Measurements from ENCODE around the gene TBC1D14. TPM values are rescaled to one million over a fixed set of nuclear protein-coding genes. Genes with fewer than 3 reads are reported as not detected.

Gene TBC1D14
- total and polyA plus RNA-seq, 10 of the 15 experiments (the other 5 are each of a cell fraction or from before 2014, with no cell fraction given): 0.87 to 39.3 (median 30.1) TPM

- TF ChIP-seq IRF5 (IDR thresholded peaks at IDR 0.05; ENCODE audit: borderline replicate concordance) (no peak), NRF1 (conservative IDR thresholded peaks at IDR 0.05; ENCODE audit: low read depth, low read length) (peak; percentile 42; the same call in 1 of the 2 replicates), TCF3 (IDR thresholded peaks at IDR 0.05; ENCODE audit: borderline replicate concordance, insufficient read depth, low read depth, low read length) (peak; percentile 45; the same call in 1 of the 2 replicates), ZNF217 (IDR thresholded peaks at IDR 0.05) (no peak), NKRF (conservative IDR thresholded peaks at IDR 0.05) (peak; percentile 57; the same call in 1 of the 2 replicates), CBFB (IDR thresholded peaks at IDR 0.05; ENCODE audit: low read depth) (peak; percentile 36; the same call in 1 of the 2 replicates), SKIL (IDR thresholded peaks at IDR 0.05; ENCODE audit: low read depth, poor library complexity, severe bottlenecking) (no peak), NFYA (IDR thresholded peaks at IDR 0.05; ENCODE audit: borderline replicate concordance, low read depth, low read length) (no peak), PAX5 (IDR thresholded peaks at IDR 0.05; ENCODE audit: borderline replicate concordance, low read depth, low read length) (0 out of 2 replicates have a peak, but pooled peaks have one; percentile 15), RELA (IDR thresholded peaks at IDR 0.05; ENCODE audit: borderline replicate concordance, partially characterized antibody) (peak; percentile 52), BACH1 (IDR thresholded peaks at IDR 0.05; ENCODE audit: borderline replicate concordance) (peak; percentile 73; the same call in 1 of the 2 replicates), SREBF2 (IDR thresholded peaks at IDR 0.05; ENCODE audit: low read length) (no peak), RUNX3 (IDR thresholded peaks at IDR 0.05; ENCODE audit: low read length) (peak; percentile 46; the same call in 1 of the 2 replicates), ZNF384 (IDR thresholded peaks at IDR 0.05; ENCODE audit: borderline replicate concordance, low read depth, low read length) (no peak; the same call in 1 of the 2 replicates), RFX5 (IDR thresholded peaks at IDR 0.05; ENCODE audit: low read depth, low read length) (no peak), GATAD2B (conservative IDR thresholded peaks at IDR 0.05; ENCODE audit: low read depth) (peak; percentile 92), MAX (IDR thresholded peaks at IDR 0.05; ENCODE audit: low read depth, low read length) (no peak), IRF4 (IDR thresholded peaks at IDR 0.05; ENCODE audit: low read depth, low read length) (no peak), ETV6 (conservative IDR thresholded peaks at IDR 0.05 in 1 of 2, IDR thresholded peaks at IDR 0.05 in 1 of 2; ENCODE audit: borderline replicate concordance in 1 of 2, low read depth in 1 of 2) (peak in 1 of 2 experiments; percentile 17; a peak in 1 of 4 replicates), E4F1 (IDR thresholded peaks at IDR 0.05; ENCODE audit: borderline replicate concordance, partially characterized antibody) (peak; percentile 85)
Measured at GRCh38 chr4:6909113-6909969, at the start of gene TBC1D14 (continued).
